ES-I3 (cell line): ENCODE measurements around the gene SRCAP.
"Not testable (repeated sequence)": the region's sequence is repeated elsewhere in the genome, so short reads cannot be mapped to it uniquely, and the experiment has no call there.

ENCODE experiments used
- H3K36me3 ChIP-seq: 2 replicates; pipeline ENCODE4 v1.6.1; 2013; ENCODE audit warnings: mild to moderate bottlenecking, low read length, control low read depth, moderate library complexity; ENCODE audit not compliant: insufficient read depth
- H3K4me1 ChIP-seq: 2 replicates; pipeline ENCODE4 v1.6.1; 2013; ENCODE audit warnings: mild to moderate bottlenecking, control low read depth, low read length; ENCODE audit not compliant: insufficient read depth
- H3K9ac ChIP-seq: 2 replicates; pipeline ENCODE4 v1.6.1; 2013; ENCODE audit warnings: low read depth, mild to moderate bottlenecking, low read length, moderate library complexity
- H3K9me3 ChIP-seq: 2 replicates; pipeline ENCODE4 v1.6.1; 2013; ENCODE audit warnings: mild to moderate bottlenecking, low read length, moderate library complexity; ENCODE audit not compliant: control insufficient read depth, insufficient read depth

Gene SRCAP

DNA sequence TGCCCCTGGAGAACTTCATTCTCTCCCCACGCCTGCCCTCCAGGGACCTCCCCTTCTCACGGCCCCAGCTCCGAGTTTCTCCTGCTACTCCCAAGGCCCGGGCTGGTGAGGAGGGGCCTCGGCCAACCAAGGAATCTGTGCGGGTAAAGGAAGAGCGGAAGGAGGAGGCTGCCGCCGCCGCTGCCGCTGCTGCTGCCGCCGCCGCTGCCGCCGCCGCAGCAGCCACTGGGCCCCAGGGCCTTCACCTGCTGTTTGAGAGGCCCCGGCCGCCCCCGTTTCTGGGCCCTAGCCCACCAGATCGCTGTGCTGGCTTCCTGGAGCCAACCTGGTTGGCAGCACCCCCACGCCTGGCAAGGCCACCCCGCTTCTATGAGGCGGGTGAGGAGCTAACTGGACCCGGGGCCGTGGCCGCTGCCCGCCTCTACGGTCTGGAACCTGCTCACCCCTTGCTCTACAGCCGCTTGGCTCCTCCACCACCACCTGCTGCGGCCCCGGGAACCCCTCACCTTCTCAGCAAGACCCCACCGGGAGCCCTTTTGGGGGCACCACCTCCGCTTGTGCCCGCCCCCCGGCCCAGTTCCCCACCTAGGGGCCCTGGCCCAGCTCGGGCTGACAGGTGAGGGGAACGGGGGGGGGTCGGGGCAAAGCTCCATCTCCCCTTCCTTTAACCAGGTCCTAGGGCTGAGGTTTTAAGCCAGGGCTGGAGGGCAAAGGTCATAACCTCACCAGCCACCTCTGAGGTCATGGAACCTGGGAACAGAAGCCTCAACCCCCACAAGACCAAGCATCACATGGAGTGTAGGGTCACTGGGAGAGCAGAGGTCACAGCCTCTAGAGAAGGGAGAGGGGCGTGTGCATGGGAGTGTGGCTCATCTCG lies 29.7 kb upstream of the SRCAP start:
- H3K4me1 ChIP-seq: no peaks in the 10 kb centered on the region
- H3K9ac ChIP-seq: no peak overlapping the region
- H3K9me3 ChIP-seq: no peaks in the 10 kb centered on the region
- peaks cover 4% of the 10 kb centered on the region; the same call in 1 of the 2 replicates for H3K36me3 ChIP-seq

DNA sequence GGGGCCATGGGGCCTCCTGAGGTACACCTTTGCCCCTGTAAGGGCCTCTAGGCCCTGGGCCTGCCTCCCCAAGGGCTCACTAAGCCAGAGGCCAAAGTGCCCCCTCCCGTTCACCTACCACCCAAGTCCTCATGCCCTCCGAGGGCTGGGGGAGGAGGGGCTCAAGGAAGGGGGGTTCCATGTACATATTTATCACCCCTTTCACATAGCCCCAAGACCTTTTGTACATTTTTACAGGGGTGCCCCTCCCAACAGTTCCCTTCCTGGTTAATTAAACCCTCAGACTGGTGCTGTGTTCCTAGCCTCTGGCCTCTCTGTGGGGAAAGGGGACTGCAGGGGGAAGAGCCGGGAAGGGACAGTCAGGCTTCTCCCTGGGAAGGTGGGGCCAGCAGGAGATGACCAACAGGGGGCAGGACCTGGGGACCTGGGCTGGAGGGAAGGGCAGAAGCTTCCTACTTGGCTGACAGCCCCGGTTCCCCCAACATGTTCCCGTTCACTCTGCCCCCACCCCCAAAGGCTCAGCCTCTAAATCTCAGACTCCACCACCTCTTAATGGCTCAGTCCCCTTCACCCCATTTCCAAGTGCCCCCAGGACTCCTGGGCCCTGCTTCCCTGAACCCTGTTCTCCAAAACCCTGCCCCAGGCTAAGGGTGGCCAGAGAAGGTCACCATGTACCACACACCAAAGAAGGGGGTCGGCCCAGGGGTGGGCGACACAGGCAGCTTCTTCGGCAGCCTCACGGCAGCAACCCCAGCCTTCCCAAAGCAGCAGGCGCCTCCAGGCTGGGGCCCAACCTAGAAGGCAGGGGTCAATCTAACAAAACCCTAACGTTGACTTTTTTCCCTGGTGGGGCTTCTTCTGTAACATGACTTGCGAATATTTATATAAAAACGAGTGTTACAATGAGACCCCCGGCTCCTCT lies 28.8 kb upstream of the SRCAP start:
- peaks cover 4% of the 10 kb centered on the region; the same call in 1 of the 2 replicates for H3K36me3 ChIP-seq
- no peaks in the 10 kb centered on the region for H3K4me1 ChIP-seq
- H3K9ac ChIP-seq: no peak overlapping the region
- no peaks in the 10 kb centered on the region for H3K9me3 ChIP-seq

DNA sequence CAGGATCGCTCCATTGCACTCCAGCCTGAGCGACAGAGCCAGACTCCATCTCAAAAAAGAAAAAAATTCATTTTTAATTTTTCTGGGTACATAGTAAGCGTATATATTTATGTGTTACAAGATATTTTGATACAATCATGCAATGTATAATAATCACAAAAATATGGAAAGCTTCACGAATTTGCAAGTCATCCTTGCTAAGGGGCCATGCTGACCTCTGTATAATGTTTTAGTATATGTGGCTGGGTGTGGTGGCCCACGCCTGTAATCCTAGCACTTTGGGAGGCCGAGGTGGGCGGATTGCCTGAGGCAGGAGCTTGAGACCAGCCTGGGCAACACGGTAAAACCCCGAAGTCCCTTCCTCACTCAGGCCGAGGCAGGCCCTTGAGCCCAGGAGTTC lies 23.8 kb upstream of the SRCAP start:
- Histone ChIP-seq H3K36me3 (no peaks in the 10 kb centered on the region), H3K9ac (no peak overlapping the region), H3K9me3 (no peaks in the 10 kb centered on the region), H3K4me1 (no peaks in the 10 kb centered on the region)

DNA sequence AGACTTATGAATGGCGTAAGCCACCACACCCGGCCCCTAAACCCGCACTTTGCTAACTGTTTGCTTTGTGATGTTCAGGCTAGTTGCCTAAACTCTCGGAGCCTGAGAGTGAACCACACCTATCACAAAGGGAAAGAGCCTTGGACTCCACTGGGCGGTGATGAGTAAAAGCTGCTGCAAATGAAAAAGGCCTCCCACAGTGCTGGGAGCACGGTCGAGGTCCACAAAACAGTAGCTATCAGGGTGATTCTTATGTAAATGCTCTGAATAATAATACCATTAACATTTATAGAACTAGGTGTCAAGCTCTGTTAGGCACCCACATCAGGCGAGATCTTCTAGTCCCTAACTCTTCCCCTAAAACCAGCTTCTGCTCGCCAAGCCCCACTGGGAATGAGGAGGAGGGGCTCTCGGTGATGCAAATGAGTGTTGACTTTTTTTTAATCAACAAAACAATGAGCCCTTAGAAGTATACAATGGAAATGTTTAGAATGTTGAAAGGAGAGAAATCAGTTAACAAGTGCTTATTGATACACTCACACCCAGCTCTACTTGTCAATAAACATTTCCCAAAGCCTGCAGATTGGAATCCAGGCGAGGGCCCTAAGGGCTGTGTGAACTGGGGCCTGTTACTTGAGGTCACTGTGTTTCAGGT lies 20.9 kb upstream of the SRCAP start:
- H3K36me3 ChIP-seq: no peaks in the 10 kb centered on the region
- no peaks in the 10 kb centered on the region for H3K4me1 ChIP-seq
- H3K9ac ChIP-seq: no peak overlapping the region

DNA sequence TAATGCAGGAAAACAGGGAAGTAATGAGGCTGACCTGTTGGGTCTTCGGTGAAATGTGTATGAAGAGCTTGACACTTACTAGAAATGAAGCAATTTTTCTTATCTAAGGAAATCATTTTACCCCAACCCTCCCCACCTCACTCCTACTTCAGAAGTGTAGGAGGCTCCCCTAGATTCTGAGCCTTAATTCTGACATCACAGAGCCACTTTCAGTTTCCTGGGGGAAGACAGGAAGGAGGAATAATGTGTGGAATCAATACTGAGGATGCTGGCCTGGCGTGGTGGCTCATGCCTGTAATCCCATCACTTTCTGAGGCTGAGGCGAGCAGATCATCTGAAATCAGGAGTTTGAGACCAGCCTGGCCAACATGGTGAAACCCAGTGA lies 20.4 kb upstream of the SRCAP start:
- H3K4me1 ChIP-seq: no peaks in the 10 kb centered on the region
- H3K9ac ChIP-seq: no peak overlapping the region
- no peaks in the 10 kb centered on the region for H3K9me3 ChIP-seq
- H3K36me3 ChIP-seq: no peaks in the 10 kb centered on the region

More for the DNA sequence above, 20.9 kb upstream of the SRCAP start:
- no peaks in the 10 kb centered on the region for H3K9me3 ChIP-seq

DNA sequence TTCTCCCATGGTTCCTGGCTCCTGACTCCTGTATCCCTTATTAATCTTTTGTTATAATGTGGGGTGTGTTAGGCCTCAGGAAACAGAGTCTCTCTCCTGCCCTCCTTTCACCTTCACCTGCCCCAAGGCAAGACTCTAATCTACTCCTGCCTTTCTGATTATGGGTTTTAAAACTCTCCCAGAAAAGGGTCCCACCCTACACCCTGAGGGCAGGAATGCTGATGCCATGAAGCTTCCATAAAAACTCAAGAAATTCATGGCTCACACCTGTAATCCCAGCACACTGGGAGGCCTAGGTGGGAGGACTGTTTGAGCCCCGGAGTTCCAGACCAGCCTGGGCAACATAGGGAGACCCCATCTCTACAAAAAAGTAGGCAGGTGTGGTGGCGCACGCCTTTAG lies 18.6 kb upstream of the SRCAP start:
- Histone ChIP-seq H3K36me3 (no peaks in the 10 kb centered on the region), H3K4me1 (no peaks in the 10 kb centered on the region), H3K9me3 (no peaks in the 10 kb centered on the region), H3K9ac (no peak overlapping the region)

DNA sequence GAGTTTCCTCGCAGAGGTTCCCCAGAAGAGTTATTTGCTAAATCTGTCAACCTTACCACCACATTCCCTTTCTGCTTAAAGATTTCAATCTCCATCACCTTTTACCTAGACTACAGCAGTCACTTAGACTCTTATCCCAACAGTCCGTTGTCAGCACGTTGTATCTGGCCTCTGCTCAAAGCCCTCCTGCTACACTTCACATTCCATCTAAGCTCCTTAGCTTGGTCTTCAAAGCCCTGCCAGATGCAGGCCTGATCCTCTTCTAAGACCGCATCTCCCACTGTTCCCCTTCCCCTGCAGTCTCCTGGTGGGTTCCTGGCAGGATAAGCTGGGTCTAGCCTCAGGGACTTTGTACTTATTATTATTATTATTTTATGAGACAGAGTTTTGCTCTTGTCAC lies 10.3 kb upstream of the SRCAP start:
- H3K36me3 ChIP-seq: no peaks in the 10 kb centered on the region
- H3K9me3 ChIP-seq: no peaks in the 10 kb centered on the region
- no peak overlapping the region for H3K9ac ChIP-seq
- peaks cover 3% of the 10 kb centered on the region; the same call in 1 of the 2 replicates for H3K4me1 ChIP-seq

DNA sequence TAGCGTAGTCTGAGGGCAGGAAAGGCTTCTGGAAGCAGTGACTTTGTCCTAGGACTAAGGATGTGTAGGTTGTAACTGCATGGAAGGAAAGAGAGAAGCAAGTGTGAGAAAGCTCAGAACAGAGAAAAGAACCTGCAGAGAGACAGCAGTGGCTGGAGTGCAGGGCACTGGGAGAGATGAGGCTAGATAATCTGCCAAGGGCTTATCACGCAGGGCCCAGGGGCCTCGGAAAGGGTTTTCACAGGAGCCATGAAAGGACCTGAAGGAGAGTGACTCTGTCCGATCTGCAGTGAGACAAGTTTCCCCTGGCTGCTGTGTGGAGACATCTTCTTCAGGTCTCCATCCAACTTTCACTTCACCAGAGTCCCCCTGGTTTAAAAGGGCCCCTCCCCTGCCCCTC lies 7.1 kb upstream of the SRCAP start:
- H3K9ac ChIP-seq: no peak overlapping the region
- H3K36me3 ChIP-seq: no peaks in the 10 kb centered on the region
- no peaks in the 10 kb centered on the region for H3K9me3 ChIP-seq
- H3K4me1 ChIP-seq: peaks cover 3% of the 10 kb centered on the region; the same call in 1 of the 2 replicates

DNA sequence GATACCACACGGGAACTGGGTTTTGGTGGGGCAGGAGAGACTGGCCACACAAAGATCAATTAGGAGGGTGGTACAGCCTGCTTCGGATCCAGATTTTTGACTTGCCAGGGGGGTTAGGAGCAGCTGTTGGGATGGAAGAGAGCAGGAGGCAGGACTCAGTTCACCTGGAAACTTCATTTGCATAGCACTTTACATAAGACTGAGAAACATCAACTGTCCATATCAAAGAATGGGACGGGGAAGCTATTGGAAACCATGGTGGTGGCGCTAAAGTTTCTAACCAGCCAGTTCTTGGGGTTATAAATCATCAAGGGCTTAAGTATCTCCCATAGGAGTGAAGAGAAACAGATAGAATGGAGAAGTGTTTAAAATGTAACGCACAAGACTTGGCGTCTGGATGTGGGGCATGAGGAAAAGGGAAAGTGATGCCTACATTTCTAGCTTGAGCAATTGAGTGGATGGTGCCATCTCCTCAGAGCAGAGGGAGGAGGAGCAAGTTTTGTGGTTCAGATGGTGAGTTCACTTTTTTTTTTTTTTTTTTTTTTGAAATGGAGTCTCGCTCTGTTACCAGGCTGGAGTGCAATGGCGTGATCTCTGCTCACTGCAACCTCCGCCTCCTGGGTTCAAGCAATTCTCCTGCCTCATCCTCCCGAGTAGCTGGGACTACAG lies 6.4 kb upstream of the SRCAP start:
- H3K36me3 ChIP-seq: no peaks in the 10 kb centered on the region
- H3K9ac ChIP-seq: no peak overlapping the region

DNA sequence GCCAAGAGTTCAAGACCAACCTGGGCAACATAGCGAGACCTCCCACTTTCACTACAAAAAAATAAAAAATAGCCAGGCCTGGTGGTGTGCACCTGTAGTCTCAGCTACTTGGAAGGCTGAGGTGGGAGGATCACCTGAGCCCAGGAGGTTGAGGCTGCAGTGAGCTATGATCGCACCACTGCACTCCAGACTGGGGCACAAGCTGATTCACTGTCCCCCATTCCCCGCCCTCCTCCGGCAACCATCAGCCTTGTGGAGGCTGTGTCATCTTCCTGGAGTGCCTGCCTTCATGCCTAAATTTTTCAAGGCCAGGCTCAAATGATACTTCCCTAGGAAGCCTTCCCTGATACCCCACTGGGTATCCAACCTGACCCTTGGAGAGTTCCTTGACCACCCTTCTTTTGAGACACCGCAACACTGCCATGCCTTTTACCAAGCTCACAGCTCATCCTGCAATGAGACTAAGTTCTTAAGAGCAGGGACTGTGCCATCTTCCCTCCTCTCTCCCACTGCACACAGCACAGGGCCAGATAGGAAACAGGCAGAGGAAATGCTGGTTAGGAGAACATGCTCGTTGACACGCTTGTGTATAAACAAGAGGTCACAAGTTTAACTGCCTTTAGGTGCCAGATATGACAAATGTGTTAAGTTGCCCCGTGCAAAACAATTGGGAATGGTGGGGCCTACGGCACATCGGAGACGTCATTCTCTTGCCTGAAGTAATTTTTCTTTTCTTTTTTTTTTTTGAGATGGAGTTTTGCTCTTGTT lies 3.9 kb upstream of the SRCAP start:
- H3K9ac ChIP-seq: no peak overlapping the region
- no peaks in the 10 kb centered on the region for H3K36me3 ChIP-seq
- H3K9me3 ChIP-seq: no peaks in the 10 kb centered on the region
- peaks cover 3% of the 10 kb centered on the region; the same call in 1 of the 2 replicates for H3K4me1 ChIP-seq

More for the DNA sequence above, 6.4 kb upstream of the SRCAP start:
- Histone ChIP-seq H3K9me3 (no peaks in the 10 kb centered on the region), H3K4me1 (peaks cover 3% of the 10 kb centered on the region; the same call in 1 of the 2 replicates)

DNA sequence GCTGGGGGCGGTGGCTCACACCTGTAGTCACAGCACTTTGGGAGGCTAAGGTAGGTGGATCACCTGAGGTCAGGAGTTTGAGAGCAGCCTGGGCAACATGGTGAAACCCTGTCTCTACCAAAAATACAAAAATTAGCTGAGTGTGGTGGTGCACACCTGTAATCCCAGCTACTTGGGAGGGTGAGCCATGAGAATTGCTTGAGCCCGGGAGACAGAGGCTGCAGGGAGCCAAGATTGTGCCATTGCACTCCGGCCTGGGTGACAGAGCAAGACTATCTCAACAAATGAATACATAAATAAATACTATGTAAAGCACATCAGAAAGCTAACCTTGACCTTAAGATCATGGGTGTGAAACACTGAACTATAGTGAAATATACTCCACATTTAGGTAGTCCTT lies 2.3 kb upstream of the SRCAP start:
- H3K9me3 ChIP-seq, H3K4me1 ChIP-seq, H3K36me3 ChIP-seq, H3K9ac ChIP-seq: not testable (repeated sequence)

DNA sequence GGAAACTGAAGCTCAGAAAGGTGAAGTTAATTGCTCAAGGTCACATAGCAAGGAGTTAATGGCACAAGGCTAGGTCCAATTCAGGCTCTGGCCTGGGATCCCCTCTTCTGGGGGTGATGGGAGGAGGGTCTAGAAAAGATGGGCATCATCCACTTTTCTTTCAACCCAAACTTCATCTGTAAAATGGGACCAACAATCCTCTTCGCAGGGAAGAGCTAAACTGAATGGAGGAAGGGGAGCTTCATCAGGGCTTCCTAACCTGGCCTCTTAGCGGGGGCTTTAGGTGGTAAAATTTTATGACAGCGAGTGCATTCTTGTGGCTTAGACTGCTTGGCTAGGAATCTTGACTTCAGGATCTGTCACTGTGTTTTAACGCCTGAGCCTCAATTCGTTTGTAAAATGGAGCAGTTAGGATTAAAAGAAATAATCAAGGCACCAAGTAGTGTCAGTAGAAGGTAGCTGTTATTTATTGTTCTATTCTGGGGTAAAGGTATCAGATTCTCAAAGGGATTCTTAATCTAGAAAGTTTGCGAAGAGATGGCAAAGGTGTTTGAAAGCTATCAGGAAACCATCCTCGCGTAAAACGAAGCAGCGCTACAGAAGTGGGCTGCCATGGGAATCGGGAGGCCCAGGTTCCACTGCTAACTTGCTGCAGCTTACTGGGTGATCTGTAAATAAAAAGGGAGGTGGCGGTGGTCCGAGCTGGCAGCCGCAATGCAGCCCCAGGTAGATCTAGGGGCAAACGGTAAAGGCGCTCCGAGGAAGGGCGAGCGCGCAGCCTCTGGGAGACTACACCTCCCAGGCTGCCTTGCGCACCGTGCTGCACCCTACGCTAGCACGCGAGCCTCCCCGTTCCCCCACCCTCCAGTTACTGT lies 1.5 kb upstream of the SRCAP start:
- Histone ChIP-seq H3K9me3 (no peaks in the 10 kb centered on the region), H3K4me1 (no peaks in the 10 kb centered on the region), H3K36me3 (peaks cover 4% of the 10 kb centered on the region), H3K9ac (peak overlapping the region; percentile 94; the same call in 1 of the 2 replicates)
